Activated CD8-positive, alpha-beta memory T cell treated with anti-CD3 and anti-CD28 coated beads, Interleukin-2, amount 10 ng/mL, durations not matched to agents 7 days and 5 days (primary cell): Measurements from ENCODE around the gene GUCY1A1. TPM values are rescaled to one million over a fixed set of nuclear protein-coding genes. Genes with fewer than 3 reads are reported as not detected.

Experiments
- ATAC-seq: fragments of 150-1000 bp; cut with Tn5 transposase; one replicate; pipeline ENCODE4 v1.10.0; 2021; ENCODE audit warnings: moderate library complexity
- CTCF ChIA-PET: fragments of 350-600 bp; sonication (Branson Sonifier 250); formaldehyde crosslinking; loops from one replicate; lab custom pipeline; 2021; ENCODE audit warnings: antibody characterized with exemption; lab: Charles Lee
- DNase-seq: peaks from one replicate; pipeline ENCODE4 v3.0.0-alpha.2; 2020
- H3K27ac Mint-ChIP-seq: one replicate; pipeline ENCODE4 v1.8.0; 2021; ENCODE audit warnings: mild to moderate bottlenecking, mixed read lengths
- H3K27me3 Mint-ChIP-seq: one replicate; pipeline ENCODE4 v1.8.0; 2021; ENCODE audit warnings: mixed read lengths
- H3K36me3 Mint-ChIP-seq: one replicate; pipeline ENCODE4 v1.8.0; 2021; ENCODE audit warnings: mild to moderate bottlenecking, mixed read lengths
- H3K4me1 Mint-ChIP-seq: one replicate; pipeline ENCODE4 v1.8.0; 2021; ENCODE audit warnings: mixed read lengths
- H3K4me3 Mint-ChIP-seq: one replicate; pipeline ENCODE4 v1.8.0; 2021; ENCODE audit warnings: mild to moderate bottlenecking, moderate library complexity, mixed read lengths
- H3K9me3 Mint-ChIP-seq: one replicate; pipeline ENCODE4 v1.8.0; 2022; ENCODE audit warnings: low read depth, mixed read lengths
- total RNA-seq, 2 experiments: library from RNA; stranded (reverse); gene quantifications; one replicate each; pipeline ENCODE4 v1.2.3, GENCODE V29; 2021

The GUCY1A1 gene
- total RNA-seq, 2 experiments from 2014 or later = 0.87 TPM; not detected in 1

DNA sequence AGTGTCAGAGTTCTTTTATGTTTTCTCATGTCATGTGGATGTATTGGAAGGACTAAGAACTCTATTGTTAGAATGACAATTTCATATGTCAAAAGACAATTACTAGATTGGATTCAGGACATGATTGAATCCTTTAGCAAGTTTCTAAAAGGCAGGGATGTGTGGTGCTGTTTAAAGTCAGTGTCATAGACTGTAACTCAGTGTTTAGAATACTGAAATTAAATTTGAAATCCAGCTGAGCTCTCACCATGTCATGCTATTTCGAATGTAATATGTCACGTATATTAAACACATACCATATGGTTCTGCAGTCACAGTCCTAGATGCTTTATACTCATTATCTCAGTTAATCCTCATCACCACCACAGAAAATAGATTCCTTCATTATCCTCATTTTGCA, 100.0 kb downstream of the GUCY1A1 start:
- peaks cover 12% of the 10 kb centered on the region for H3K27me3 Mint-ChIP-seq
- no peak overlapping the region for H3K27ac Mint-ChIP-seq
- ATAC-seq = no peak
- H3K36me3 Mint-ChIP-seq = no peaks in the 10 kb centered on the region
- no peak overlapping the region for H3K4me3 Mint-ChIP-seq
- H3K4me1 Mint-ChIP-seq = no peaks in the 10 kb centered on the region
- no peak for DNase-seq
- CTCF ChIA-PET = interaction anchor here (1.1 kb wide), 1 partner anchor 12 kb away, joined by 3 read pairs; no protein-coding TSS in a partner anchor
- no peaks in the 10 kb centered on the region for H3K9me3 Mint-ChIP-seq

DNA sequence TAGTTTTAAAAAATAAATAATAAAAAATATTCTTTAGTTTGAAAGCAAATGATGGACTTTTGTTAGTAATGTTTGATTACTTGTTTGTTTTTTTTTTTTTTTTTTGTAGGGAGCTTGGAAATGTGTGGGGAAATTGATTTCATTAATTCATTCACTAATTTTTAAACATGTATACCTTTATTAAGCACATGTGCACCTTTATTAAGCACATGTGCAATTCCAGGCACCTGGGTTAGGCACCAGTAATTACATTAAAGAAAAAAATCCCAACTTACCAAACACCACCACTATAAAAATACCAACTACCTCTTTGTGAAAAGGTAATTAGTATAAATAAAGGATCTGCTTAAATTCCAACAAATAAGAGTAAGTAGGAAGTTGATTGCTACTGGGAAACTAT, 101.7 kb downstream of the GUCY1A1 start:
- no peak overlapping the region for H3K27ac Mint-ChIP-seq
- no peaks in the 10 kb centered on the region for H3K36me3 Mint-ChIP-seq
- no peaks in the 10 kb centered on the region for H3K9me3 Mint-ChIP-seq
- no peak overlapping the region for H3K4me3 Mint-ChIP-seq
- CTCF ChIA-PET = interaction anchor here (0.6 kb wide), 1 partner anchor 1229 kb away, joined by 3 read pairs; no protein-coding TSS in a partner anchor
- H3K4me1 Mint-ChIP-seq = no peaks in the 10 kb centered on the region
- no peak for ATAC-seq
- peaks cover 4% of the 10 kb centered on the region for H3K27me3 Mint-ChIP-seq
- DNase-seq = no peak

DNA sequence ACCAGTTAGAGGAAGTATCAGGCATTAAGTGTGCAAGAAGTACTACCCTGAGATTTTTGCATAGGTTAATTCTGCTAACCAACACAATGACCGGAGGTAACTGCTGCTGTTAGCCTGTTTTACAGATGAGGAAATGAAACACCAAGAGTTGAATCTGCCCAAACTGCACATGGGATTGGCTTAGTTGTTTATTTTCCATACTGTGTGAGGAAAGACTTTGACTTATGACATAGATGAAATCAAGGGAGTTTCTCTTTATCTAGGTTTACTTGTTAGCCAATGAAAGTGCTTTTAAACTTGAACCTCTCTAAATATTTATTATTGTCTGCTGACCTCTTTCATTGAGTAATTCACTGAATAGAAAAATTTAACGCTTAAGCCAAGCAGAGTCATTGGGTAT, 102.4 kb downstream of the GUCY1A1 start:
- no peak for DNase-seq
- CTCF ChIA-PET = interaction anchor here (1.3 kb wide), 1 partner anchor 11 kb away, joined by 4 read pairs; no protein-coding TSS in a partner anchor
- H3K9me3 Mint-ChIP-seq = no peaks in the 10 kb centered on the region
- no peaks in the 10 kb centered on the region for H3K4me1 Mint-ChIP-seq
- H3K27ac Mint-ChIP-seq = no peak overlapping the region
- H3K27me3 Mint-ChIP-seq = peaks cover 4% of the 10 kb centered on the region
- H3K4me3 Mint-ChIP-seq = no peak overlapping the region
- no peaks in the 10 kb centered on the region for H3K36me3 Mint-ChIP-seq
- ATAC-seq = no peak

DNA sequence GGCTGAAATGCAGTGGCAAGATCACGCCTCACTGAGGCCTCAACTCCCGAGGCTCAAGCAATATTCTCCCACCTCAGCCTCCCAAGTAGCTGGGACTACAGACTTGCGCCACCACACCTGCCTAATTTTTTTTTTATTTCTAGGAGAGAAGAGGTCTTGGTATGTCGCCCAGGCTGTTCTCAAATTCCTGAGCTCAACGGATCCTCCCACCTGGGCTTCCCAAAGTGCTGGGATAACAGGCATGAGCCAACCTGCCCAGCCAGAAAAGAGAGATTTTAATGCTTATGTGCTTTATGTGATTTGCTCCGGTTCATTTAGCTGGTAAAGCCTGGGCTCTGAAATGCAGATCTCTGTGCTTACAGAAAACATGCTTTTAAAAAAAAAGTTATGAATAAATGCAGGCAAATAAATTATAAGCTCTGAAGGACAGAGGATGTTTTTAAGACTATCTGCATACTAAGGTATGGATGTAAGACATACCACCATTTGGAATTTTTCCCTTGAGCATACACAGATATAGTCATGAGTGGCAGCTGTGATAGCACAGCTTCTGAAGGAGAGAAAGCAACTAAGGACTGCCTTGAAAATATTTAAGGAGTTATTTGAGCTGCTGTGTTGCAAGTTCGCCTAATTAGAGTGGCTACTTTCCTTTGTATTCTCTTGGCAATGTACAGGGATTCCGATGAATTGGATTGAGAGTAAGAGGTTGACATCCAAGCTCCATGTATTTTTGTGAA, 106.0 kb downstream of the GUCY1A1 start:
- CTCF ChIA-PET = no interaction called here
- ATAC-seq (no peak), DNase-seq (no peak)
- no peaks in the 10 kb centered on the region for H3K9me3 Mint-ChIP-seq
- peaks cover 4% of the 10 kb centered on the region for H3K27me3 Mint-ChIP-seq
- H3K4me1 Mint-ChIP-seq = no peaks in the 10 kb centered on the region
- no peak overlapping the region for H3K4me3 Mint-ChIP-seq
- H3K27ac Mint-ChIP-seq = no peak overlapping the region
- no peaks in the 10 kb centered on the region for H3K36me3 Mint-ChIP-seq

DNA sequence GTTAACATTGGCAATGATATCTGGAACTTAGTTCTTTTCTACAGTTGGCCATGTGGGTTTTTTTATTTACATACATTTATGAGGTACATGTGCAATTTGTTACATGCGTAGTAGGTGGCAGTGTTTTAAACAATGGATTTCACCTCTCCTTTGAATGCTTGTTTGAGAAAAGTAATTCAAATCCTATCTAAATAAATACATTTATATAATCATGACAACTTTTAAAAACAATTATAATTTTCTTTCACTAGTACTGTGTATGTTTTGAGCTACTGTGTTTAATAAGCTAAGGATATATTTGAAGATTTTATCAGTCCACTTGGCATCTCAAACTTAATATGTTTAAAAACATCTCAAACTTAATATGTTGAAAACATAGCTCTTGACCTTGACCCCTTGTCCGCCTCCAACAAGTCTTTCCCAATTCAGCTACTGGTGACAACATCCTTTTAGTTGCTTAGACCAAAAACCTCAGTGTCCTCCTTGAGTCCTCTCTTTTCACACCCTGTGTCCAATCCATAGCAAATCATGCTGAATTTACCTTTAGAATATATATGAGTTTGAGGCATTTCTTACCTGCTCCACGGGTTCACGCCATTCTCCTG, 106.7 kb downstream of the GUCY1A1 start:
- no peak overlapping the region for H3K4me3 Mint-ChIP-seq
- CTCF ChIA-PET = no interaction called here
- H3K4me1 Mint-ChIP-seq = no peaks in the 10 kb centered on the region

DNA sequence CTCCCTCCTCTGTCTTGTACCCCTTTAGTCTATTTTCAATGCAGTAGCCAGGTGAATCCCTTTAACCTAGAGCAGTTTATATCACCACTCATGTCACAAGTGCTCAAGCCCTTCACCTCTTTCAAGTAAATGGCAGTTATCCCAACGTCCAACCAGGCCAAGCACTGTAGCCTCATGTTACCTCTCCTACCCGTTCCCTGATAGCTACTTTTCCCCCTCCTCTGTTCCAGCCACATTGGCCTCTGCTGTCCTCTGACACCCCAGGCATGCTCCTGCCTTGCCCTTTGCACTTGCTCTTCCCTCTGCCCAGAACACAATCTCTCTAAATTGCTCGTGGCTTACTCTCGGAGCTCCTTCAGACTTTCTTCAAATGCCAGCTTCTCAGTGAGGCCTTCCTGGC, 107.4 kb downstream of the GUCY1A1 start:
- CTCF ChIA-PET = no interaction called here
- no peaks in the 10 kb centered on the region for H3K9me3 Mint-ChIP-seq

More for the DNA sequence above, 106.7 kb downstream of the GUCY1A1 start:
- ATAC-seq = no peak
- Mint-ChIP-seq H3K36me3 (no peaks in the 10 kb centered on the region), H3K9me3 (no peaks in the 10 kb centered on the region), H3K27me3 (peaks cover 4% of the 10 kb centered on the region), H3K27ac (no peak overlapping the region)
- no peak for DNase-seq

DNA sequence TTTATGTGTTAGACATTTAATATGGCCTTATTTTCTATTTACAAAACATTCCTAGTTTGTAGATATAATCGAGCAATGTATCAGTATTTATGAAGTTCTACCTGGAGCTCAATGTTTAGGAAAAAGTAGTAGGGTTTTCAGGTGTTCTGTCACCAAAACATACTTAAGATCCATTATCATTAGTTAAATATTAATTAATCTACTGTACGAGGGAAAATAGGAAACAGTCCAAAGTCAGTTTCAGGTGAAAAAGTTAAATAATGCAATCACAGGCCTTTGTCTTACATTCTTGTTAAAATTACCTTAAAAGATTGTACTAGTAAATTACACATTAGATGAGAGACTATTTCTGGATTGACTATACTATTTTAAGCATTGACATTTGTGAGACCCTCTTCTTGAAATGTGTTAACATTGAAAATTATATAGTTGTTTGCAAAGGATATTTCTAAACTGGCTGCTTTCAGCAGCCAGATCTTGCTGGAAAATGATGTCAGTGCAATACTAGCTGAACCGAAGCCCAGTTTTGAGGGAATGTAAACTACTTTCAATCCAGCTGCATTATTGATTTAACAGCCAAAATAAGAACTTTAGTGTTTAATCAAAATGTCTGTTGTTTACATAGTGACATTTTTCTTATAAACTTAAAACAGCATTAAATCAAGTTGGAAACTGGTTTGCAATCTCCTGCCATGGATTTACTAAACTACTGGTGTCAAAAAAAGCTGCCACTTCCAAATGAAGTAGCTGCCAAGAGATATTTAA, 111.5 kb downstream of the GUCY1A1 start:
- ATAC-seq = no peak
- no peak overlapping the region for H3K27ac Mint-ChIP-seq
- CTCF ChIA-PET = interaction anchor here (1.1 kb wide), 1 partner anchor 11 kb away, joined by 3 read pairs; no protein-coding TSS in a partner anchor

More for the DNA sequence above, 107.4 kb downstream of the GUCY1A1 start:
- Mint-ChIP-seq H3K27ac (no peak overlapping the region), H3K27me3 (peaks cover under 1% of the 10 kb centered on the region), H3K4me1 (no peaks in the 10 kb centered on the region), H3K4me3 (no peak overlapping the region), H3K36me3 (no peaks in the 10 kb centered on the region)
- DNase-seq = no peak
- no peak for ATAC-seq

DNA sequence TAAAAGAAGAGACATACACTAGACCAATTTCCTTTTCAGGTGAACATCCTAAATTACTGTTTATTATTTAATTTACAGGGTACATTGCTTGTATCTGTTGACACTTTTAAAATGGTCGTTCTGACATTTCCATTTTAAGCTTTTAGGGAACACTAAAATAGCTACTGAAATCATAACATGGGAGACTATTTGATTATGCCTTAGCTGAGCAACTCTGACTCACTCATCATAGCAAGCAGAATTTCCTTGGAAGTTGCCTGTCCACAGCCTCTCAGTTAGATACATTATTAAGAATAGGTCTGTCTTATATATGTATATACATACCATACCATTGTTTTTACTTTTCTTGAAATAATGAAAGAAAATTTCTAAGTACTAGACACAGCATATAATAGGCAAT, 114.1 kb downstream of the GUCY1A1 start:
- Mint-ChIP-seq H3K27ac (no peak overlapping the region), H3K4me3 (no peak overlapping the region), H3K27me3 (peaks cover 5% of the 10 kb centered on the region), H3K36me3 (no peaks in the 10 kb centered on the region), H3K4me1 (no peaks in the 10 kb centered on the region), H3K9me3 (no peaks in the 10 kb centered on the region)
- ATAC-seq = no peak
- DNase-seq = no peak
- CTCF ChIA-PET = interaction anchor here (1.6 kb wide), 1 partner anchor 11 kb away, joined by 4 read pairs; no protein-coding TSS in a partner anchor

More for the DNA sequence above, 111.5 kb downstream of the GUCY1A1 start:
- no peak overlapping the region for H3K4me3 Mint-ChIP-seq
- H3K36me3 Mint-ChIP-seq = no peaks in the 10 kb centered on the region
- no peak for DNase-seq
- H3K4me1 Mint-ChIP-seq = no peaks in the 10 kb centered on the region
- H3K27me3 Mint-ChIP-seq = peaks cover 5% of the 10 kb centered on the region
- no peaks in the 10 kb centered on the region for H3K9me3 Mint-ChIP-seq

DNA sequence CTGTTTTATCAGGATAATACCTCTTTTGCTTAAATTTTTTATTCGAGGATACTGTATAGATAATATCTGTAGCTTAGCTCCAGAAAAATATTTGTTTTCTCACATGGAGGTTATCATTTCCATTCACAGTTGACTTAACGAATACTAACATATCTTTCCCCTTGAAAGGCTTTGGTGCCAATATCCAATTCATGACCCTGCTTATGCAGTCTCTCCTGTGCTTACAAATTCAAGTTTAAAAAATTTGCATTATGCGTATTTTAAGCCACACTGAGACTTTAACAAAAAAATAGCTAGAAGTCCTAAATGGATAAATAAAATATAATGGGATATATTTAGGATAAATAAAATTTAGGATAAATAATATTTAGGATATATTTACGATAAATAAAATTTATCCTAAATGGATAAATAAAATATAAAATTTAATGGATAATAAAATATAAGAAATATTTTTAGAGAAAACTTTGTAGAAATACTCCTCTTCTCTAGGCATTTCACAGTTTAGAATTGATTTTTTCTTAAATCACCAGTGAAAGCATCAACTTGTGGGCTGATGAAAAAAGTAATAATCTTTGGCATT, 114.7 kb downstream of the GUCY1A1 start:
- Mint-ChIP-seq H3K4me1 (no peaks in the 10 kb centered on the region), H3K27me3 (peaks cover 5% of the 10 kb centered on the region), H3K9me3 (no peaks in the 10 kb centered on the region), H3K27ac (no peak overlapping the region), H3K36me3 (no peaks in the 10 kb centered on the region), H3K4me3 (no peak overlapping the region)
- ATAC-seq (no peak), DNase-seq (no peak)
- CTCF ChIA-PET = no interaction called here

Other genes with a start within 250 kb of the GUCY1A1 start
- 1 to 10 TPM in 1 of 2 experiments, under 1 TPM in 1; 0.09 to 1.5 TPM for gene GUCY1B1, start 92.2 kb downstream of the GUCY1A1 start, total RNA-seq
- not detected for gene ASIC5, start 199.4 kb downstream of the GUCY1A1 start, total RNA-seq
- not detected for gene TDO2, start 236.8 kb downstream of the GUCY1A1 start, total RNA-seq